Keratinocyte (primary cell): ENCODE measurements around the gene URAD.

Source experiments
- CTCF ChIP-seq, 3 experiments: IDR thresholded peaks in 1 of 3; conservative IDR thresholded peaks in 1 of 3; optimal IDR thresholded peaks in 1 of 3; 2 replicates in 2 of 3; 3 replicates in 1 of 3; pipeline versions ENCODE3 to v1.5.1; 2011; ENCODE audit warnings: low read length in 3 of 3, mild to moderate bottlenecking in 3 of 3, moderate library complexity in 2 of 3, control low read depth in 1 of 3, inconsistent platforms in 1 of 3; ENCODE audit not compliant: insufficient read depth in 2 of 3; ENCODE audit errors: extremely low read depth in 1 of 3
- EZH2 ChIP-seq: IDR thresholded peaks from one replicate; pipeline ENCODE4 v1.6.1; 2012; ENCODE audit warnings: inconsistent platforms, mild to moderate bottlenecking, low read length, moderate library complexity

GRCh38 chr13:27962982-27963381 is 25.5 kb downstream of the URAD start:
- no peak for TF ChIP-seq CTCF (optimal IDR thresholded peaks at IDR 0.05 in 1 of 3, IDR thresholded peaks at IDR 0.05 in 1 of 3, conservative IDR thresholded peaks at IDR 0.05 in 1 of 3; ENCODE audit: extremely low read depth in 1 of 3, insufficient read depth in 2 of 3, low read length in 3 of 3)
- TF ChIP-seq EZH2 = no peak
